Measurements from ENCODE around the gene PRELID1.

DNA sequence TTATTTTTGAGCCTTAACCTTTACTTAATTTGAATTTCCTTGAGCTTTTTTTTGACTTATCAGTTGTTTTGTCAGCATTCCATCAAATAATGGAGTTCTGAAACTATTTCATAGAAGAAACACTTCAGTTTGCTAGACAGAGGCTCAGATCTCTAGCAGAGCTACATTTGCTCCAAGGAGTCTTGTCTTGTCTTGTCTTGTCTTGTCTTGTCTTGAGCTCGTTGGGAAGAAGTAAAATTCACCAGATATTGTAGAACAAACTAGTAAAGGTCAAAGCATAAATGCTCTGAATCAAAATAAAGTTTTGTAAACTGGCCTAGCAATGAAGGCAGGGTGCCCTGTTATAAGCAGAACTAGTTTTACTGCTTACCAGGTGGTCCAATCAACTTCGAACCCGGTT, 33.6 kb upstream of the PRELID1 start:
- TF ChIP-seq, protein P1, sequence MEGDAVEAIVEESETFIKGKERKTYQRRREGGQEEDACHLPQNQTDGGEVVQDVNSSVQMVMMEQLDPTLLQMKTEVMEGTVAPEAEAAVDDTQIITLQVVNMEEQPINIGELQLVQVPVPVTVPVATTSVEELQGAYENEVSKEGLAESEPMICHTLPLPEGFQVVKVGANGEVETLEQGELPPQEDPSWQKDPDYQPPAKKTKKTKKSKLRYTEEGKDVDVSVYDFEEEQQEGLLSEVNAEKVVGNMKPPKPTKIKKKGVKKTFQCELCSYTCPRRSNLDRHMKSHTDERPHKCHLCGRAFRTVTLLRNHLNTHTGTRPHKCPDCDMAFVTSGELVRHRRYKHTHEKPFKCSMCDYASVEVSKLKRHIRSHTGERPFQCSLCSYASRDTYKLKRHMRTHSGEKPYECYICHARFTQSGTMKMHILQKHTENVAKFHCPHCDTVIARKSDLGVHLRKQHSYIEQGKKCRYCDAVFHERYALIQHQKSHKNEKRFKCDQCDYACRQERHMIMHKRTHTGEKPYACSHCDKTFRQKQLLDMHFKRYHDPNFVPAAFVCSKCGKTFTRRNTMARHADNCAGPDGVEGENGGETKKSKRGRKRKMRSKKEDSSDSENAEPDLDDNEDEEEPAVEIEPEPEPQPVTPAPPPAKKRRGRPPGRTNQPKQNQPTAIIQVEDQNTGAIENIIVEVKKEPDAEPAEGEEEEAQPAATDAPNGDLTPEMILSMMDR (IDR thresholded peaks at IDR 0.05; ENCODE audit: insufficient read depth, low read length, poor library complexity, severe bottlenecking) = no peak
- no peak for TF ChIP-seq EZH2phosphoT487 (conservative IDR thresholded peaks at IDR 0.05; ENCODE audit: low read length)
